T47D (cell line): ENCODE measurements around the gene UBASH3B.

Experiments
- DNase-seq, 2 experiments: peaks; one replicate each; pipeline versions ENCODE4 v3.0.0 to v3.0.0-alpha.2; 2011 to 2012; ENCODE audit warnings: low read depth in 1 of 2, low spot score in 1 of 2
- JUND ChIP-seq: IDR thresholded peaks from 2 replicates; pipeline ENCODE4 v1.6.1; 2012; ENCODE audit warnings: low read depth
- in situ Hi-C: cut with HindIII; loops from 2 replicates; pipeline ENCODE4 v1.10.0; 2016; ENCODE audit warnings: low sequenced_read_pairs, low pct_unique_long_range_greater_than_20kb

Gene UBASH3B

DNA sequence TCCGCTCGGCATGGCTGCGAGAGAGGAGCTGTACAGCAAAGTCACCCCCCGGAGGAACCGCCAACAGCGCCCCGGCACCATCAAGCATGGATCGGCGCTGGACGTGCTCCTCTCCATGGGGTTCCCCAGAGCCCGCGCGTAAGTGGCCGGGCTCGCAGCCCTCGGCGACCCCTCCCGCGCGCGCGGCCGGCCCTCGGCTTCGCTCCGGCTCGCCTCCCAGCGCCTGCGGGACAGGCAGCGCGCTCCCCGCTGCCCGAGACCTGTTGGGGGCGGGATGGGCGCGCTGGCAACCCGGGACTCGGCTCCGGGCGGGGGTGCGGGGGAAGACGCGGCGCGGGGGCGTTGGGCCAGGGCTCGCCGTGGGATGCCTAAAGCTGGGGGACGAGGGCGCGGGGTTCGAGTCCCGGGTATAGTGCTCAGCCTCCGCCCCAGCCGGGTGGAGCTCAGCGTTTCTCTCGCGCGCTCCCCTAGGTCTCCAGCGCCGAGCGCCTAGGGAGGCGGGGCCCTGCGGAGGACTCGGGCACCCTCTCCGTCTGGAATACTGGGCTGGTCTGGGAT lies 630 bp downstream of the UBASH3B start:
- in situ Hi-C loops = no loop called here
- TF ChIP-seq JUND = no peak
- DNase-seq = peak; percentile 70 to 73

GRCh38 chr11:122656631-122657101 lies 1.1 kb downstream of the UBASH3B start:
- in situ Hi-C loops = no loop called here
- DNase-seq = no peak
- TF ChIP-seq JUND = no peak

DNA sequence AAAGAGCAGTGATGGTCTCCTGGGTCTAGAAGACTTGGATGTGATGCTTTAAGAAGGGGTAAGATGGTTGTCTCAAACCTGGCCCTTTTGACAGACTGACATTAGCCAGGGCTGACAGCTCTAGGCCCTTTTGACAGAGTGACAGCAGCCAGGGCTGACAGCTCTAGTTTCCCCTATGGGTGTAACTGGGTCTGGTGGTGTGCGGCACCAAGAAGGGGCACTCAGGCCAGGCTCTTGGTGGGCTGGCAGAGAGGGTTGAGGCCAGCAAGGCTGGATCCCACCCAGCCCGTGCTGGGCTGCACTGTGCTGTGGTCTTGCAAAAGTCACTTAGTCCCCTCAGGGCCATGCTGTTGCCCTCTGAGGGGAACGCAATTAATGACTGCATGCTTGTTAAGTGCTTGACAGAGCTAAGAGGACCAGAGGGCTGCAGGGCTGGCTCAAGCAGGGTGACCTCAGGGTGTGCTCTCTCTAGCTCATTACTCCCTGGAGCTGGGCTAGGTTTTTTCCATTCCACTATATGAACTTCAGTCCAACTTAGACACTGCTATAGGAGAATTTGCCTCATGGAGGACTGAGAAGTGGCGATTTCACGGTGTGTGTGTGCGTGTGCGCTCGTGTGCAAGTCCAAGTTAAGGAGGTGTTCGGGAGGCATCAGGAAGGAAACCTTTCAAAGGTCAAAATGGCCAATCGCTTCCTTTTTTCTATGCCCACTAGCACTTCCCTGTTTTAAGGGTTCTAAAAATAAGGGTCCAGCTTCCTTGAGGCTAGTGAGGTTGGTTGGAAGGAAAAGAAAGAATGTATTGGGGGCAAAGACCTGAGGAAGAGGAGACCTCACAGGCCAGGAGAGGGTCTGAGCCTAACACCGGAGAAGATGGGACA lies 4.4 kb downstream of the UBASH3B start:
- TF ChIP-seq JUND = no peak
- in situ Hi-C loops = no loop called here
- DNase-seq = no peak

DNA sequence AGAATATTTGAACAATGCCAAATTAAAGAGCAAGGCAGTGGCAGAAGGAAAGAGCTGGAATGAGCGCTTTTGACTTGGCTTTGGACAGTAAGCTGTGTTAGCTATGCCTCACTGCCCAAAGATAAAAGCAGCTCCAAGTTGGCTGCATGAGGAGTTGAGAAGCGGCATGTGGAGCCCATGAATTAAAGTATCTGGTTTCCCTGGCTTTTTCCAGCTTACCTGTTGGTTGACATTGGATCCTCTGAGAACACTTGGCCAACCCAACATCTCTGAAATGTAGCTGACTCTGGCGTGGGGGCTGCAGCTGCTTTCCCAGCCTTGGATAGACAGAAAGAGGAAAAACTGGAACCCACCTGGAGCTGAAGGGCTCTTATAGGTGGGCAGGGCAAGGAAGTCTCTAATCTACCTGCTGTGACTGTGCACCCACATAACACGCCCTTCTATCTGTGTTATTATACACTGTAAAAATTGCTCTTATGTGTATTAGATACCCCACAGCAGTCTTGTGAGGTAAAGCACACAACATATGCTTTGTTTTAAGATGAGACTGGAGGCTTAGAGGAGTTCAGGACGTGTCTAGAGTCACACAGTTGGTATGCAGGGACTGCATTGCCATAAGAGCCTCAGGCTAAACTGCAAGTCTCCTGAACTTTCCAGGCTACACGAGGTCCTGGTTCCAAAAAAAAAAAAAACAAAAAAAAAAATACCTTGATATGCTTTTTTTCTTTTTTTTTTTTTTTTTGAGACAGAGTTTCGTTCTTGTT lies 5.8 kb downstream of the UBASH3B start:
- in situ Hi-C loops = no loop called here
- DNase-seq = peak; percentile 53 to 61
- no peak for TF ChIP-seq JUND

- in situ Hi-C loops = no loop called here
- TF ChIP-seq JUND = no peak
- DNase-seq = no peak
These were observed 7.7 kb downstream of the UBASH3B start for GRCh38 chr11:122663056-122663740.

- in situ Hi-C loops = no loop called here
- no peak for DNase-seq
- TF ChIP-seq JUND = no peak
These were observed 8.2 kb downstream of the UBASH3B start for GRCh38 chr11:122663764-122664163.

GRCh38 chr11:122664188-122664587 lies 8.7 kb downstream of the UBASH3B start:
- no peak for DNase-seq

GRCh38 chr11:122665861-122666260 lies 10.3 kb downstream of the UBASH3B start:
- DNase-seq = no peak
- no peak for TF ChIP-seq JUND
- in situ Hi-C loops = no loop called here

More at GRCh38 chr11:122664188-122664587, 8.7 kb downstream of the UBASH3B start:
- no peak for TF ChIP-seq JUND
- in situ Hi-C loops = no loop called here

- no peak for TF ChIP-seq JUND
- in situ Hi-C loops = no loop called here
- no peak for DNase-seq
These were observed 11.2 kb downstream of the UBASH3B start for GRCh38 chr11:122666743-122667142.

DNA sequence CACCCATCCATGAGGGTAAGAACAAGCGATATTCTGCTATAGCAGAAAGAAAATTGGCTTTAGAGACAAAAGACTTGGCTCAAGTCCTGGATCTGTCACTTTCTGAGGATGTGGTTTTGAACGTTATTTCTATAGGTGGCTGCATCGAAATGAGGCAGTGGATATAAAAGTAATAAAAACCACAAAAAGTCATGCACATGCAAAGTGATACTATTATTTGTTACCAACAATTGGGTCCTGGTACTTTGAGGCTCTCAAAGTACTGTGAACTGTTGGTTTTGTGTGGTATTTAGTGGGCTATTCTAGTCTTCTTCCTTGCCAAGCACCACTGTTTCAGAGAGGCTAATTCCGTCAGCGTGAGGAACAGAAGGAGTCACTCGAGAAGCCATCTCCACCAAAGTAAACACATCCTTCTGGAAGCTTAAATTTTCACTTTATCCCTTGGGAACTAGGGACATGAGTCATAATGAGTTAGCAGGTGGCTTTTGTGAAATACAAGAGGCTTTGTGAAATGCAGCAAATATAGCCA lies 13.1 kb downstream of the UBASH3B start:
- DNase-seq = no peak
- in situ Hi-C loops = no loop called here
- no peak for TF ChIP-seq JUND

DNA sequence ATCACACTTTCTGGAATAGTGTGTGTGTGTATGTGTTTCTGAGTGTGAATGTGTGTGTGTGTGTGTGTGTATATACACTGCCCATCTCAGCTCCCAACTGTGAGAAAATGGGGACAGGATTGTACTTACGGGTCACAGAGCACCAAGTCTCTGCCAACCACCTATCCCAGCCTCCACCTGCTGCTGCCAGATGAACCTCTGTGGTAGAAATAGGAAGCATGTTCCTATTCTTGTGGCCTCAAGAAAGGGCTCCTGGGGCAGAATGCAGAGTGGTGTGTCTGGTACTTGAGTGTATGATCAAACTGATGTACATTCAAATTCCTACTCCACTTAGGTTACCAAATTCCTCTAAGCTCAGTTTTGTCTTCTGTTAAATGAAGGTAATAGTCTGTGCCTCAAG lies 14.6 kb downstream of the UBASH3B start:
- TF ChIP-seq JUND = no peak
- DNase-seq = no peak
- in situ Hi-C loops = no loop called here

- in situ Hi-C loops = no loop called here
- no peak for TF ChIP-seq JUND
- no peak for DNase-seq
These were observed 15.9 kb downstream of the UBASH3B start for GRCh38 chr11:122671400-122671891.
